Testis (tissue), 2 donors: ENCODE measurements around the gene IFFO2.

Experiments used
- POLR2A ChIP-seq: fragments of 450-650 bp; IDR thresholded peaks from one replicate; pipeline ENCODE4 v1.6.1; 2017; ENCODE audit warnings: antibody characterized with exemption, mild to moderate bottlenecking, moderate library complexity
- TF ChIP-seq, protein P1 (sequence below), 3 experiments: fragments of 450-650 bp in 2 of 3; fragments of 200-600 bp in 1 of 3; sonication (generic) in 1 of 3; IDR thresholded peaks; one replicate each; pipeline ENCODE4 v1.5.1; 2016 to 2019; ENCODE audit warnings: antibody characterized with exemption in 3 of 3, mild to moderate bottlenecking in 2 of 3, moderate library complexity in 1 of 3

DNA sequence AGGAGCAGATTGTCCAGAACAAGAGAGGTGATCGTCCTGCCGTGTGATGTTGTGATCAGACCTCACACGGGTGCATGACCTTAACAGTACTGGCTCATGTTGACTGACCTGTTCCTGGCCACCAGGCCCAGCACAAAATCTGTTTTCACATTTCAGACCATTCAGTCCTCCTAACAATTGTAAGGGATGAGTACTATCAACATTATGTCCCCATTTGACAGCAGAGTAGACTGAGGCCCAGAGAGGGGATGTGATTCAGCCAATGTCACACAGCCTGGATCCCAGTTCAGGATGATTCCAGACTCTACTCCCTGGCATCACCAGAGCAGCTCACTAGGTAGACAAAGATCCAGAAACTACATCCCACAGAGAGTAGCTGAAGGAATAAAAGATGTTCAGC is 89.6 kb downstream of the IFFO2 start:
- TF ChIP-seq POLR2A: no peak
- TF ChIP-seq, protein P1, sequence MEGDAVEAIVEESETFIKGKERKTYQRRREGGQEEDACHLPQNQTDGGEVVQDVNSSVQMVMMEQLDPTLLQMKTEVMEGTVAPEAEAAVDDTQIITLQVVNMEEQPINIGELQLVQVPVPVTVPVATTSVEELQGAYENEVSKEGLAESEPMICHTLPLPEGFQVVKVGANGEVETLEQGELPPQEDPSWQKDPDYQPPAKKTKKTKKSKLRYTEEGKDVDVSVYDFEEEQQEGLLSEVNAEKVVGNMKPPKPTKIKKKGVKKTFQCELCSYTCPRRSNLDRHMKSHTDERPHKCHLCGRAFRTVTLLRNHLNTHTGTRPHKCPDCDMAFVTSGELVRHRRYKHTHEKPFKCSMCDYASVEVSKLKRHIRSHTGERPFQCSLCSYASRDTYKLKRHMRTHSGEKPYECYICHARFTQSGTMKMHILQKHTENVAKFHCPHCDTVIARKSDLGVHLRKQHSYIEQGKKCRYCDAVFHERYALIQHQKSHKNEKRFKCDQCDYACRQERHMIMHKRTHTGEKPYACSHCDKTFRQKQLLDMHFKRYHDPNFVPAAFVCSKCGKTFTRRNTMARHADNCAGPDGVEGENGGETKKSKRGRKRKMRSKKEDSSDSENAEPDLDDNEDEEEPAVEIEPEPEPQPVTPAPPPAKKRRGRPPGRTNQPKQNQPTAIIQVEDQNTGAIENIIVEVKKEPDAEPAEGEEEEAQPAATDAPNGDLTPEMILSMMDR (IDR thresholded peaks at IDR 0.05): no peak
